Upper lobe of left lung (tissue), 4 donors: ENCODE data around the gene NHSL1.

Experiments used
- POLR2AphosphoS5 ChIP-seq, 2 donors: sonication (generic); formaldehyde crosslinking; IDR thresholded peaks; one replicate each; pipeline ENCODE4 v1.5.1; 2017; ENCODE audit warnings: antibody characterized with exemption in 2 of 2
- TF ChIP-seq, protein P1 (sequence below), 6 experiments: fragments of 450-650 bp in 4 of 6; fragments of 200-600 bp in 2 of 6; sonication (generic) in 2 of 6; IDR thresholded peaks; one replicate each; pipeline ENCODE4 v1.5.1; 2016 to 2019; ENCODE audit warnings: antibody characterized with exemption in 6 of 6

DNA sequence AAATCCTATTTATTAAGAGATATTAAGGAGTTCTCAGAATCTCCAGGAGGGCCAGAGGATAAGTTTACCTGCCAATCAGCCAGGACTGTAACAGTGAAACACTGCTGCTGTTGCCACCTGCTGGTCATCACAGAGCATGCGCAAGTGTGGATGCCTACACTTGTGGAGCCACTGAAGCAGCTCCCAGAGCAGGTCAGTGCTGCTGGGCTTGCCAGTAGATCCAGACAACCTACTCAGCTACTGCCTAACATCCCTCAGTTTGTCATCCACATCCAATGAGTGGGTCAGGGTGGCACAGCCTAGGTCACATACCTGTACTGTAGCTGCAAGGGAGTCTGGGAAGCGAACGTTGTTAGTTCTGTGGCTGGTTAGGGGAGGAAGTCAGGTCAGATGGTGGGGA is 18.3 kb upstream of the NHSL1 start:
- TF ChIP-seq POLR2AphosphoS5 (IDR thresholded peaks at IDR 0.05): no peak
- TF ChIP-seq, protein P1, sequence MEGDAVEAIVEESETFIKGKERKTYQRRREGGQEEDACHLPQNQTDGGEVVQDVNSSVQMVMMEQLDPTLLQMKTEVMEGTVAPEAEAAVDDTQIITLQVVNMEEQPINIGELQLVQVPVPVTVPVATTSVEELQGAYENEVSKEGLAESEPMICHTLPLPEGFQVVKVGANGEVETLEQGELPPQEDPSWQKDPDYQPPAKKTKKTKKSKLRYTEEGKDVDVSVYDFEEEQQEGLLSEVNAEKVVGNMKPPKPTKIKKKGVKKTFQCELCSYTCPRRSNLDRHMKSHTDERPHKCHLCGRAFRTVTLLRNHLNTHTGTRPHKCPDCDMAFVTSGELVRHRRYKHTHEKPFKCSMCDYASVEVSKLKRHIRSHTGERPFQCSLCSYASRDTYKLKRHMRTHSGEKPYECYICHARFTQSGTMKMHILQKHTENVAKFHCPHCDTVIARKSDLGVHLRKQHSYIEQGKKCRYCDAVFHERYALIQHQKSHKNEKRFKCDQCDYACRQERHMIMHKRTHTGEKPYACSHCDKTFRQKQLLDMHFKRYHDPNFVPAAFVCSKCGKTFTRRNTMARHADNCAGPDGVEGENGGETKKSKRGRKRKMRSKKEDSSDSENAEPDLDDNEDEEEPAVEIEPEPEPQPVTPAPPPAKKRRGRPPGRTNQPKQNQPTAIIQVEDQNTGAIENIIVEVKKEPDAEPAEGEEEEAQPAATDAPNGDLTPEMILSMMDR (IDR thresholded peaks at IDR 0.05): peak in 5 of 6 experiments; percentile 52 to 64 (median 63)
